GM18861 (cell line): Measurements from ENCODE around the gene ANKRD44.

ENCODE experiments used
- ATAC-seq: cut with Tn5 transposase; IDR thresholded peaks from one replicate; pipeline ENCODE4 v1.9.1; 2021; ENCODE audit not compliant: unreplicated experiment

ANKRD44 gene

GRCh38 chr2:197184959-197185586 is 125.5 kb downstream of the ANKRD44 start:
- ATAC-seq: peak; percentile 47

DNA sequence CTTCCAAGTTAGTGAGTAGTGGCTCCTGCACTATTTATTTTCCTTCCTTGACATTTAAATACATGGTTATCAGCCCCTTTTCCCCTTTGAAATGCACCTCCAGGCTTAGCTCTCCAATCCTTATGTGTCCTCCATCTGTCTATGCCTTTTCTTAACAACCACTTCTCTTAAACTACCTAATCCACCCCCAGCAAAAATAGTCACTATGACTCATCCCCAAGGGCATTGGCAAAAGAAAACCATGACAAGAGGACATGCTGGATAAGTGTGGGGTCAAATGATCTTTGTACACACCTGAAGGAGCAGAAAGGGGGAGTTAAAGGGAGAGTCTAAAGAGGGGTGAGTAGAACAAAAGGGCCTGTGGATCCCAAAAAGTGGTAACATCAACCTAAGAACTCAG is 127.2 kb downstream of the ANKRD44 start:
- ATAC-seq: no peak

DNA sequence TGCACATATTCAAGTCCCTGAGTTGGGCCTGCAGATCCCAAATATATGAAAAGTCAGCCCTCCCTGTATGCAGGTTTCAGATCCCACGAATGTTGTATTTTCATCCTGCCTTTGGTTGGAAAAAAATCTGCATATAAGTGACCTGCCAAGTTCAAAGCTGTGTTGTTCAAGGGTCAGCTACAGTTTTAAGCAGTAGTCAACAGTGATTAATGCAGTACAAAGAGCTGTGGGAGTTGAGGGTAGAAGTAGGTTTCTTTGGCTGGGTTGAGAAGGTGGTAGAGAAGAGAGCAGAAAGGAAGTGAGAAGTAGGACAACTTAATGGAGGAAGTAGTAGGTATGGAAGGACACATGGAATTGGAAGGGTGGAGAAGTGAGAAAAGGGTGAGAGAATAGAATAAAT is 127.9 kb downstream of the ANKRD44 start:
- ATAC-seq: no peak

DNA sequence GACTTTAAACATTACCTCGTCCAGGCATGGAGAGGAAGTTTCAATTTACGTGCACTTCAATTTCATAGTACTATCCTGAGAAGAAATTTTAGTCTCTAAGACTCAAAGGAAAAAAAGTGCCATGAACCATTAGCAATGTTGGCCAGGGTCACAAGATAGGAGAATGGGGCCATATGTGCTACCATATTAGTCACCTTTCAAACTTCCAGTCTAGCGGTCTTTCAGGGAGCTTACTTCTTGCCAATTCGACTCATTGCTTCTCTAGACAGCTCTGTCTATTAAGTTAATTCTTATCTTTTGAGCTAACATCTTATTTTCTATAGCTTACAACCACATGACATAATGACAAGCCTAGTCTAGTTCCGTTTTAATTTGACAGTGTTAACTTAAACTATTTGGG is 129.1 kb downstream of the ANKRD44 start:
- no peak for ATAC-seq

- no peak for ATAC-seq
Observed at GRCh38 chr2:197179744-197180498, 130.7 kb downstream of the ANKRD44 start.

DNA sequence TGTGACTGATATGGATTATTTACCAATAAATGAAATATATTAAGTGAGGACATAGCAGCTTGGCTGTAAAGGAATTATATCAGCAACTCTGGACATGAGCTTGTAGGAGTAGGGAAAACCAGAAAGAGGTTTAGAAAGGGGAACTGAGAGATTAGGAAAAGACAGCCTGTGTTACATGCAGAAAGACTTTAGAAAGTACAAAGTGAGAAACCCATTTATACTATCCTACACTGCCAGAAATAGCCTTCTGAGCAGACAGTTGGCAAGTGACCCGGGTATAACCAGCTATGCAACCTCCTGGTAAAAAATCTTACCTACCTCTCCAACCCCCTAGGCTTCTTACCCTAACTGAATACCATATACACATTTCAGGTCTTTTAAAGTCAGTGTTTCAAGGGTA is 134.1 kb downstream of the ANKRD44 start:
- no peak for ATAC-seq

- no peak for ATAC-seq
Observed at GRCh38 chr2:197174539-197175094, 136.0 kb downstream of the ANKRD44 start.

- no peak for ATAC-seq
Observed at GRCh38 chr2:197171582-197171981, 139.0 kb downstream of the ANKRD44 start.

DNA sequence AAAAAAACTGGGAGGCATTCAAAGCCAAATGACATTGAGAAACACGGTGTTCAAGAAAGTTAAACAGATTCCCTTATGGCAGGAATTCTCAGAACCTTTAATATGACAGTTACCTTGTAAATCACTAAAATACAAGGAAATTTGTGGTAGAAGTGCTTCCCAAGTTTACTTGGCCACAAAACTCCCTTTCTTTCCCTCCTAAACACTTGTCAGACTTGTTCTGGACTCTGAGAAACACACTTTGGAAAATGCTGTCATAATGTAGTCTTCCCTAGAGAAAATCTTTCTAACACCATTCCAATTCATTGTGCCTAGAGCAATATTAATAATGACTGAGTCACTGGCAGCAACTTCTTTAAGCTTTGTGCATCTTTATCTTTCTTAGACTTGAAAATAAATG is 140.4 kb downstream of the ANKRD44 start:
- ATAC-seq: no peak

- ATAC-seq: peak; percentile 70
Observed at GRCh38 chr2:197168705-197169104, 141.9 kb downstream of the ANKRD44 start.

DNA sequence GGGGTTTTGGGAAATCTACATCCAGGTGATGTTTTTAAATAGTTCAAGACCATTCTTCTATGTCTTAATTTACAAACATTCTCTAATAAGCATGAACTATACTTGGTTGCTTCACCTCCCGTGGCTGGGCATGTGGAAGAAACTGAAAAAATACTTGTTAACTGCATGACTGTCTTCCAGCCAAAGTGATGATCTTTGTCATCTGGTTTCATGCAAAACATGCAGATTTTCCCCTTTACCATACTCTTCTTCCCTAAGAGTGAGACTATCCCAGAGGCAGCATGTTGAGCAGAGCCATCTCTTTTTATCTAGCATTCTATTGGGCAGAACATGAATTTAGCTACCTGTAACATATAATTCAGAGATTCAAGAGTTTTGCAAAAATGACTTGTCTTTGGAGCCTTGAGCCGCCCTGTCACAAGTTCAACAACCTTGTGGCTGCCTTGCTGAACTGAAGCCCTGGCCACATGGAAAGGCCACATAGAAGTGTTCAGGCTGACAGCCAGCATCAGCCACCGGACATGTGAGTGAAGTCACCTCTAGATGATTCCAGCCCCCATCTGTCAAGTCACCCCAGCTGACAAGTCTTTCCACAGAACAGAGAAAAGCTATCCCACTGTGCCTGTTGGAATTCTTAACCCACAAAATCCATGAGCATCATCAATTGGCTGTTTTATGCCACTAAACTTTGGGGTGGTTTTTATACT is 142.8 kb downstream of the ANKRD44 start:
- ATAC-seq: no peak

DNA sequence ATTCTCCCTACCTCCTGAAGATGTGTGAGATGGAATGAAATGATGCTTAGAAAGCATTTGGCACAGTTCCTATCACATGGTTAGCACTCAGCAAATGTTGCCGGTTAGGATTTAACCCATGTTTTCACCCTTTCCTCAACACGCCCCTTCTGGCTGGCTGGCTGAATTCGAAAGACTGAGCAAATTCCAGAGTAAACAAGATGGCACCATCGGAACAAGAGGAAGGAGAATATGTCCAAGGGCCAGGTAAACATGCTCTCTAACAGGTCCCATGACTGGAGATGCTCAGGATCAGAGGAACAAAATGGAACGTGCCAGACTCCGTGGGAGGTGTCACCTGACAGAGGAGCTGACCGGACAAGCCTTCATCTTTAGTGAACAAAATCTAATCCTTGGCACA is 145.6 kb downstream of the ANKRD44 start:
- no peak for ATAC-seq

- no peak for ATAC-seq
Observed at GRCh38 chr2:197164141-197164754, 146.3 kb downstream of the ANKRD44 start.

DNA sequence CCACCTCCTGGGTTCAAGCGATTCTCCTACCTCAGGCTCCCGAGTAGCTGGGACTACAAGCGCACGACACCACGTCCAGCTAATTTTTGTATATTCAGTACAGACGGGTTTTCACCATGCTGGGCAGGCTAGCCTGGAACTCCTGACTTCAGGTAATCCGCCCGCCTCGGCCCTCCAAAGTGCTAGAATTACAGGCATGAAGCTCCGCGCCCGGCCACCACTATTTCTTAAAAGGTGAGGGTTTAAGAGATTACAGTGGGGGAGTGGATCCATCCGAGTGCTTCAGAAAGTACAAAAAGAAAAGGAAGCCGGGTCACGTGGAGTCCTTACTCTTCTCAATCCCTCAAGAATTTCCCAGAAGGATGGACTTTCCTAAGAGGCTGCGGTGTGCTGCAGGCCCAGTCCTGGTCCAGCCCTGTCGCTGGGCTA is 146.9 kb downstream of the ANKRD44 start:
- ATAC-seq: no peak

DNA sequence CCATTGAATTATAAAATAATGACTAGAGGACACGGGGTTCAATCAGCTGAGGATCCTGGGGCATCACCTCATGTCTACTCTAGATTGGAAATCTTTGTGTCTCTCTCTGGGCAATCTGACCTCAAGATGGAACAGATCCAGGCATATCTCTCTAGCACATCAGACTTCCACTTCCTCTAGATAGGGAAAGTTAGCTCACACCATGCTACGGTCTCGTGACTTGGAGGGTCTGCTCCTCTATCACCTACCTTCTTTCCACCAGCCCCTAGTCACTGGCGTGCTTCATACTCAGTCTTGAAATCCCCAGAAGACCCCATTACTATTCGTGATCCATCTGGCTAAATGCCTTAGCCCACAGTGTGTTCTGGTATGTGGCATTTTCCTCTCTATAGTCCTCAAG is 148.8 kb downstream of the ANKRD44 start:
- ATAC-seq: no peak

- ATAC-seq: no peak
Observed at GRCh38 chr2:197159661-197160211, 150.8 kb downstream of the ANKRD44 start.

GRCh38 chr2:197158591-197159550 is 151.7 kb downstream of the ANKRD44 start:
- ATAC-seq: no peak

- ATAC-seq: no peak
Observed at GRCh38 chr2:197157879-197158537, 152.6 kb downstream of the ANKRD44 start.

- ATAC-seq: no peak
Observed at GRCh38 chr2:197156771-197157170, 153.8 kb downstream of the ANKRD44 start.
